Right lobe of liver (tissue), 6 donors: ENCODE data around the gene ALPG. TPM values are rescaled to one million over a fixed set of nuclear protein-coding genes. Genes with fewer than 3 reads are reported as not detected.

Experiments used
- ATAC-seq, 4 donors: fragments of 200-7000 bp; cut with Tn5 transposase; one replicate each; pipeline ENCODE4 v1.9.1; 2020; ENCODE audit warnings: mild to moderate bottlenecking in 4 of 4, moderate library complexity in 4 of 4
- DNase-seq, 3 donors: peaks; one replicate each; pipeline ENCODE4 v3.0.0-alpha.2; 2020
- H3K27ac ChIP-seq, 3 donors: fragments of 200-600 bp; one replicate each; pipeline ENCODE4 v1.8.0; 2022
- H3K27me3 ChIP-seq, 2 donors: fragments of 200-600 bp; one replicate each; pipeline ENCODE4 v1.8.0; 2022
- H3K36me3 ChIP-seq, 4 donors: fragments of 200-600 bp; sonication (generic) in 1 of 4; one replicate each; pipeline versions ENCODE4 v1.5.1 to v1.8.0; 2017 to 2022; ENCODE audit warnings: control low read depth in 1 of 4
- H3K4me1 ChIP-seq, 4 donors: fragments of 200-600 bp; sonication (generic) in 1 of 4; one replicate each; pipeline versions ENCODE4 v1.5.1 to v1.8.0; 2017 to 2022; ENCODE audit warnings: control low read depth in 1 of 4
- H3K4me3 ChIP-seq, 3 donors: fragments of 200-600 bp; one replicate each; pipeline ENCODE4 v1.8.0; 2022
- H3K9me3 ChIP-seq, 4 donors: fragments of 200-600 bp; sonication (generic) in 1 of 4; one replicate each; pipeline versions ENCODE4 v1.5.1 to v1.8.0; 2017 to 2022; ENCODE audit warnings: control low read depth in 1 of 4
- POLR2A ChIP-seq: fragments of 450-650 bp; IDR thresholded peaks from one replicate; pipeline ENCODE4 v1.6.1; 2017; ENCODE audit warnings: antibody characterized with exemption, mild to moderate bottlenecking
- WGBS: methylation state at CpG from one replicate; pipeline ENCODE4 v1.1.6; 2018; ENCODE audit warnings: low coverage, low lambda C conversion rate; ENCODE audit not compliant: insufficient coverage; ENCODE audit errors: missing lambda C conversion rate; 5-methylcytosine and 5-hydroxymethylcytosine counted together
- intact Hi-C, 2 donors: fragments of 100-400 bp; cut with DNase I; formaldehyde crosslinking; loops; one replicate each; pipeline versions ENCODE4 v1.11.2 to v1.14.1; 2022
- total RNA-seq, 6 experiments: library from RNA; depleted of rRNA in 2 of 6; stranded (reverse); fragments of >200 nt in 2 of 6; fragmentation: NEBNext Ultra II Directional in 3 of 6; extraction: Animal tissue kit (Norgen Biotek cat#: 25700) in 3 of 6; gene quantifications; one replicate each; pipeline versions ENCODE4 v1.1.0 to v1.2.4, GENCODE V29; 2016 to 2023
- TF ChIP-seq, protein P1 (sequence below), 4 donors: fragments of 200-600 bp in 3 of 4; fragments of 450-650 bp in 1 of 4; IDR thresholded peaks; one replicate each; pipeline versions ENCODE4 v1.5.1 to v1.8.0; 2016 to 2022; ENCODE audit warnings: antibody characterized with exemption in 4 of 4, mild to moderate bottlenecking in 2 of 4
- donor health status: DM: no; HTN: yes; CAD: no.
- donor health status: DM: no; HTN: no; CAD: no.
- donor health status: DM: no; HTN: no; CAD: no.
- donor health status: DM: no; HTN: yes; CAD: no.
- donor health status: DM: no; HTN: yes; CAD: no.

The ALPG gene
- total RNA-seq, 6 experiments from 2014 or later = not detected

DNA sequence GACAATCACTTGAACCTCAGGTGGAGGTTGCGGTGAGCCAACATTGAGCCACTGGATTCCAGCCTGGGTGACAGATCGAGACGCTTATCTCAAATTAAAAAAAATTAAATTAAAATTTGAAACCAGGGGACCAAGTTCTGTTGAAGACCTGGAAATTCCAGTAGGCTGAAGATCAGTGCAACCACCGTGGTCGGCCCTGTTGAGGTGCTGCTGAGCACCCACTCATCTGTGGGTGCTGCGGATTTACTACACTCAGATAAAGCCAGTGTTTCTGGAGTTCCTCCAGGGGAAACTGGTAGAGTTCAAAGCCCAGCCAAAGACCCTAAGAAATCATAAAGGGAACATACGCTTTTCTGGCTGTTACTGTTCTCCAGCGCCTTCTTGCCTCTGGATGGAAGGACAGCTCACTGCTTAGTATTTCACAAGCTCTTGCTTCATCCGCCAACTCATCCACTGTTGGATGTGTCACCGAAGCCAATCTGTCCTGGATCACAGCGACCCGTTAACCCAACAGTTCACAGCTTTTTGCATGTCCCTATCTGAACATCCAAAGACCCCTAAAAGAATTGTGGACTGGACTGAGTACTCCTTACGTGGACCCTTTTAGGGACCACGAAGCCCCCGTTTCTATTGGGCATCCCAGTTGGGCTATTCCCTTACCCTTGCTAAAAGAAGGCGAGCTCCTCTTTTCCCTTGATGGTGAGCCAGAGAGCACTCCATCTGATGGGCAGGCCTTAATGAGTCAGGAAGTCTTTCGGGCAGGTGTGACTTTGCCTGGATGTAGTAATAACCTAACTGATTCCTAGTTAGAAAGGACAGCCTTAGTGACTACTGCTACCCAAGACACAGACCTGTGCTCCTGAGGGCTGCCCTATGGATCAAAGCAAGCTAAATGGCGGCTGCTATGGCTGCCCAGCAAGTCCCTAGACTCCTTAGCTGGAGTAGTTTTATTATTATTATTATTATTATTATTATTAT is 34.1 kb upstream of the ALPG start:
- WGBS = 81% methylated on average over 15 of the region's 18 CpGs
- intact Hi-C loops = no loop called here
- H3K27me3 ChIP-seq = no peaks in the 10 kb centered on the region

GRCh38 chr2:232374356-232374755 is 32.3 kb upstream of the ALPG start:
- WGBS = 22% methylated on average over 1 of the region's 1 CpG
- TF ChIP-seq, protein P1, sequence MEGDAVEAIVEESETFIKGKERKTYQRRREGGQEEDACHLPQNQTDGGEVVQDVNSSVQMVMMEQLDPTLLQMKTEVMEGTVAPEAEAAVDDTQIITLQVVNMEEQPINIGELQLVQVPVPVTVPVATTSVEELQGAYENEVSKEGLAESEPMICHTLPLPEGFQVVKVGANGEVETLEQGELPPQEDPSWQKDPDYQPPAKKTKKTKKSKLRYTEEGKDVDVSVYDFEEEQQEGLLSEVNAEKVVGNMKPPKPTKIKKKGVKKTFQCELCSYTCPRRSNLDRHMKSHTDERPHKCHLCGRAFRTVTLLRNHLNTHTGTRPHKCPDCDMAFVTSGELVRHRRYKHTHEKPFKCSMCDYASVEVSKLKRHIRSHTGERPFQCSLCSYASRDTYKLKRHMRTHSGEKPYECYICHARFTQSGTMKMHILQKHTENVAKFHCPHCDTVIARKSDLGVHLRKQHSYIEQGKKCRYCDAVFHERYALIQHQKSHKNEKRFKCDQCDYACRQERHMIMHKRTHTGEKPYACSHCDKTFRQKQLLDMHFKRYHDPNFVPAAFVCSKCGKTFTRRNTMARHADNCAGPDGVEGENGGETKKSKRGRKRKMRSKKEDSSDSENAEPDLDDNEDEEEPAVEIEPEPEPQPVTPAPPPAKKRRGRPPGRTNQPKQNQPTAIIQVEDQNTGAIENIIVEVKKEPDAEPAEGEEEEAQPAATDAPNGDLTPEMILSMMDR (IDR thresholded peaks at IDR 0.05) = no peak
- TF ChIP-seq POLR2A = no peak
- Histone ChIP-seq H3K36me3 (no peaks in the 10 kb centered on the region), H3K4me1 (no peaks in the 10 kb centered on the region), H3K4me3 (no peak overlapping the region), H3K27ac (no peak overlapping the region), H3K27me3 (no peaks in the 10 kb centered on the region), H3K9me3 (no peaks in the 10 kb centered on the region)
- intact Hi-C loops = no loop called here
- ATAC-seq = no peak
- no peak for DNase-seq

More for the DNA sequence above, 34.1 kb upstream of the ALPG start:
- Histone ChIP-seq H3K36me3 (no peaks in the 10 kb centered on the region), H3K4me1 (no peaks in the 10 kb centered on the region), H3K27ac (no peak overlapping the region), H3K9me3 (no peaks in the 10 kb centered on the region), H3K4me3 (no peak overlapping the region)
- TF ChIP-seq POLR2A = no peak
- TF ChIP-seq, protein P1 (IDR thresholded peaks at IDR 0.05) = no peak
- ATAC-seq (no peak), DNase-seq (no peak)

DNA sequence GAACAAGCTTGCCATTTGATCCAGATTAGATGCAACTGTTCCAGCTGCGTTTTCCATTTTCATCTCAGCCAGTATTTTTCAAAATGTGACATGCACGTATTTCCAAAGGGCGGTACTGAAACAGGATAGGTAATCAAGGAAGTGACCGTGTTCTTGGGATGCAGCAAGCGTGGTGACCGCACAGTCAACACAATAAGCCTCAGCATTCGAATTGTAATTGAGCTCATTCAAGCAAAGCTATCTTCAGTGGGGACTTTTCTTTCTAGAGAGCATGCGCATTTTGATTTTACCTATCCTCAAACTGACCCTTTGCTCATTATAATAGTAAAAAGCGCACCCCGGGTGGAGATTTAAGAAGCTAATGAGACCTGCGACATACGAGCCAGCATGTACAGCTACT is 31.5 kb upstream of the ALPG start:
- no peak overlapping the region for H3K4me3 ChIP-seq
- WGBS = 78% methylated on average over 10 of the region's 12 CpGs
- H3K27me3 ChIP-seq = no peaks in the 10 kb centered on the region
- H3K36me3 ChIP-seq = no peaks in the 10 kb centered on the region
- no peak for ATAC-seq
- intact Hi-C loops = no loop called here
- H3K9me3 ChIP-seq = no peaks in the 10 kb centered on the region
- H3K27ac ChIP-seq = no peak overlapping the region
- DNase-seq = no peak
- TF ChIP-seq, protein P1 (IDR thresholded peaks at IDR 0.05) = no peak
- no peak for TF ChIP-seq POLR2A
- H3K4me1 ChIP-seq = no peaks in the 10 kb centered on the region

DNA sequence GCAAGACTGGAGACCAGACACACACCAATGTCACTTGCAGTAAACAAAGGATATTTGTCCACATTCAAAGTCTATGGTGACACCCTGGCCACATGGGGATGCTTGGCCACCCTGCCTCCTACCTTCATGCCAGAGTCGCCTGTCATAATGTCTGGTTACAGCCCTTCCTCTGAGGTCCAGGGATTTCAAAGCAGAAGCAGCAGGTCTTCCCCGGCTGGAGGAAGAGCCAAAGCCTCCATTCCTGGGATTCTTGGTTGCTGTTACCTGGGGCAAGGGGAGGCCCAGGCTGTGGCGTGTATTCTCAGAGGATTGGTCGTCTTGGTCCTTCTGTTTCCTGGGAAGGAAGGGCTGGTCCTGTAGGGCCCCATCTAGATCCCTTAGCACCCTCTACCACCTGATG is 30.4 kb upstream of the ALPG start:
- Histone ChIP-seq H3K27me3 (no peaks in the 10 kb centered on the region), H3K27ac (no peak overlapping the region), H3K9me3 (no peaks in the 10 kb centered on the region), H3K36me3 (no peaks in the 10 kb centered on the region), H3K4me3 (no peak overlapping the region), H3K4me1 (no peaks in the 10 kb centered on the region)
- intact Hi-C loops = no loop called here
- DNase-seq (no peak), ATAC-seq (no peak)
- 83% methylated on average over 1 of the region's 4 CpGs for WGBS
- TF ChIP-seq POLR2A = no peak

DNA sequence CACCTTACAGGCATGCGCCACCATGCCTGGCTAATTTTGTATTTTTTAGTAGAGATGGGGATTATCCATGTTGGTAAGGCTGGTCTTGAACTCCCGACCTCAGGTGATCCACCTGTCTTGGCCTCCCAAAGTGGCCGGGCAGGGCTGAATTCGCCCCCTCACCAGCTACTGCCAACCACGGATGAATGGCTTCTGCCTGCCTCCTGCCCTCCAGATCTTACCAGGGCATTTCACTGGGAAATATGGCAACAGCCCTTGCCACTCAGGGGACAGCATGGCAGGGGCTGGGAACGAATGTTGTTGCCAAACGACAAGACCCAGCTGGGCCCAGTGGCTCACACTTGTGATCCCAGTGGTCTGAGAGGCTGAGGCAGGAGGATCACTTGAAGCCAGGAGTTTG is 29.9 kb upstream of the ALPG start:
- Histone ChIP-seq H3K27me3 (no peaks in the 10 kb centered on the region), H3K4me3 (no peak overlapping the region), H3K4me1 (no peaks in the 10 kb centered on the region), H3K36me3 (no peaks in the 10 kb centered on the region), H3K9me3 (no peaks in the 10 kb centered on the region), H3K27ac (no peak overlapping the region)
- no peak for ATAC-seq
- 71% methylated on average over 5 of the region's 7 CpGs for WGBS
- no peak for DNase-seq
- TF ChIP-seq, protein P1 (IDR thresholded peaks at IDR 0.05) = no peak
- TF ChIP-seq POLR2A = no peak
- intact Hi-C loops = no loop called here
